Astrocyte of the spinal cord (primary cell): ENCODE data around the gene SLC19A1.
"Not testable (repeated sequence)": the region's sequence is repeated elsewhere in the genome, so short reads cannot be mapped to it uniquely, and the experiment has no call there.

Experiments
- DNase-seq: peaks from one replicate; pipeline ENCODE4 v3.0.0; 2011; ENCODE audit warnings: low read depth, low spot score
- H3K4me3 ChIP-seq: 2 replicates; pipeline ENCODE4 v1.5.1; 2011; ENCODE audit warnings: low read depth, mild to moderate bottlenecking, low read length, moderate library complexity
- CTCF ChIP-seq: IDR thresholded peaks from 2 replicates; pipeline ENCODE4 v1.5.1; 2012; ENCODE audit warnings: low read depth, mild to moderate bottlenecking, low read length, inconsistent platforms
- in situ Hi-C: cut with HindIII; loops from 2 replicates; pipeline ENCODE4 v1.10.0; 2017; ENCODE audit warnings: low sequenced_read_pairs

SLC19A1 gene

GRCh38 chr21:45532826-45533360, 9.3 kb downstream of the SLC19A1 start:
- no peak overlapping the region for H3K4me3 ChIP-seq
- DNase-seq, result no peak
- no peak for TF ChIP-seq CTCF
- in situ Hi-C loops, result no loop called here

- H3K4me3 ChIP-seq, result no peak overlapping the region
- TF ChIP-seq CTCF, result no peak
- in situ Hi-C loops, result no loop called here
- no peak for DNase-seq
Measured at GRCh38 chr21:45531393-45532215, 10.6 kb downstream of the SLC19A1 start.

GRCh38 chr21:45531114-45531392, 11.2 kb downstream of the SLC19A1 start:
- in situ Hi-C loops, DNase-seq, H3K4me3 ChIP-seq: not testable (repeated sequence)

GRCh38 chr21:45530423-45531113, 11.7 kb downstream of the SLC19A1 start:
- no peak for DNase-seq
- in situ Hi-C loops, result no loop called here
- no peak for TF ChIP-seq CTCF
- no peak overlapping the region for H3K4me3 ChIP-seq

GRCh38 chr21:45529785-45530422, 12.3 kb downstream of the SLC19A1 start:
- no peak for TF ChIP-seq CTCF
- DNase-seq, result no peak
- in situ Hi-C loops, result no loop called here
- H3K4me3 ChIP-seq, result no peak overlapping the region

- in situ Hi-C loops, result no loop called here
- no peak for TF ChIP-seq CTCF
- no peak for DNase-seq
- no peak overlapping the region for H3K4me3 ChIP-seq
Measured at GRCh38 chr21:45528981-45529784, 13.1 kb downstream of the SLC19A1 start.
